Activated CD8-positive, alpha-beta memory T cell treated with anti-CD3 and anti-CD28 coated beads for 24 hours (primary cell): Measurements from ENCODE around the gene PTK7.

Experiments
- DNase-seq: peaks from one replicate; pipeline ENCODE4 v3.0.0-alpha.2; 2020

Gene PTK7

GRCh38 chr6:43181942-43182860, 106.1 kb downstream of the PTK7 start, which contains the start of gene CUL9:
CUL9 (plus strand) TSS chr6:43182196; CDS start chr6:43184311, 2,115 bp downstream.
- DNase-seq: peak; percentile 90

- DNase-seq: no peak
Observed at GRCh38 chr6:43183441-43183840, 107.3 kb downstream of the PTK7 start.

GRCh38 chr6:43184268-43184985, 108.3 kb downstream of the PTK7 start:
- DNase-seq: no peak

- DNase-seq: no peak
Observed at GRCh38 chr6:43185391-43185985, 109.4 kb downstream of the PTK7 start.

- no peak for DNase-seq
Observed at GRCh38 chr6:43186019-43186418, 109.9 kb downstream of the PTK7 start.

GRCh38 chr6:43186706-43187105, 110.6 kb downstream of the PTK7 start:
- DNase-seq: no peak

GRCh38 chr6:43187821-43188220, 111.7 kb downstream of the PTK7 start:
- DNase-seq: no peak

GRCh38 chr6:43188426-43188825, 112.3 kb downstream of the PTK7 start:
- no peak for DNase-seq

GRCh38 chr6:43189776-43190304, 113.7 kb downstream of the PTK7 start:
- DNase-seq: no peak

GRCh38 chr6:43192911-43193310, 116.8 kb downstream of the PTK7 start:
- no peak for DNase-seq

GRCh38 chr6:43193929-43194328, 117.8 kb downstream of the PTK7 start:
- no peak for DNase-seq

- DNase-seq: no peak
Observed at GRCh38 chr6:43196337-43196736, 120.2 kb downstream of the PTK7 start.

GRCh38 chr6:43199912-43200311, 123.8 kb downstream of the PTK7 start:
- no peak for DNase-seq

GRCh38 chr6:43200541-43200940, 124.4 kb downstream of the PTK7 start:
- DNase-seq: no peak

- no peak for DNase-seq
Observed at GRCh38 chr6:43202451-43202850, 126.3 kb downstream of the PTK7 start.

GRCh38 chr6:43203029-43203717, 127.1 kb downstream of the PTK7 start:
- DNase-seq: no peak

- no peak for DNase-seq
Observed at GRCh38 chr6:43203718-43204095, 127.6 kb downstream of the PTK7 start.

GRCh38 chr6:43204271-43205105, 128.4 kb downstream of the PTK7 start:
- no peak for DNase-seq

- DNase-seq: no peak
Observed at GRCh38 chr6:43205849-43206248, 129.7 kb downstream of the PTK7 start.

- no peak for DNase-seq
Observed at GRCh38 chr6:43207286-43207685, 131.2 kb downstream of the PTK7 start.
